OCI-LY3 (cell line): ENCODE data around the gene CD46.

ENCODE experiments used
- CTCF ChIP-seq: fragments of 200-600, 300-600 bp; sonication (generic); IDR thresholded peaks from 2 replicates; pipeline ENCODE4 v1.5.1; 2014; ENCODE audit warnings: antibody characterized with exemption, low read length, low read depth
- EZH2phosphoT487 ChIP-seq: fragments of 200-600 bp; shearing (Covaris generic); IDR thresholded peaks from 2 replicates; pipeline ENCODE4 v1.6.1; 2018; ENCODE audit warnings: antibody characterized with exemption, mixed run types, low read depth

- no peak for TF ChIP-seq EZH2phosphoT487
- TF ChIP-seq CTCF = no peak
Measured at GRCh38 chr1:207798847-207799246, 47.0 kb downstream of the CD46 start.
